DOHH2 (cell line): ENCODE measurements around the gene SLC13A4.

ENCODE experiments used
- H3F3A ChIP-seq: fragments of 200-600 bp; sonication (generic), shearing (Covaris generic); 2 replicates; pipeline ENCODE4 v1.6.0; 2016; ENCODE audit warnings: antibody characterized with exemption, mild to moderate bottlenecking; ENCODE audit not compliant: control insufficient read depth, insufficient read depth
- H3K27ac ChIP-seq: fragments of 200-600 bp; sonication (generic); 2 replicates; pipeline ENCODE4 v1.5.1; 2014; ENCODE audit warnings: low read depth, mild to moderate bottlenecking, low read length, moderate library complexity
- H3K27me3 ChIP-seq: fragments of 200-600 bp; sonication (generic); 2 replicates; pipeline ENCODE4 v1.6.1; 2014; ENCODE audit warnings: mild to moderate bottlenecking, low read length, mixed read lengths; ENCODE audit not compliant: control insufficient read depth
- H3K36me3 ChIP-seq: fragments of 200-600 bp; sonication (generic); 2 replicates; pipeline ENCODE4 v1.6.1; 2014; ENCODE audit warnings: mild to moderate bottlenecking, low read length, moderate library complexity, mixed read lengths; ENCODE audit not compliant: control insufficient read depth
- H3K4me1 ChIP-seq: fragments of 200-600 bp; sonication (generic); 2 replicates; pipeline ENCODE4 v1.6.1; 2014; ENCODE audit warnings: mild to moderate bottlenecking, low read length, mixed read lengths; ENCODE audit not compliant: control insufficient read depth
- H3K4me2 ChIP-seq: fragments of 200-600 bp; sonication (generic); 2 replicates; pipeline ENCODE4 v1.6.0; 2014; ENCODE audit warnings: mild to moderate bottlenecking, low read length, moderate library complexity
- H3K4me3 ChIP-seq: fragments of 200-600 bp; sonication (generic); 2 replicates; pipeline ENCODE4 v1.5.1; 2014; ENCODE audit warnings: mild to moderate bottlenecking, low read length, mixed read lengths
- H3K79me2 ChIP-seq: fragments of 200-600 bp; sonication (generic); 2 replicates; pipeline ENCODE4 v1.6.1; 2014; ENCODE audit warnings: mild to moderate bottlenecking, low read length, mixed read lengths; ENCODE audit not compliant: control insufficient read depth
- H3K9me2 ChIP-seq: fragments of 200-600 bp; sonication (generic); replicated peaks from 2 replicates; pipeline ENCODE4 v1.6.1; 2014; ENCODE audit warnings: mild to moderate bottlenecking, low read length, mixed read lengths; ENCODE audit not compliant: control insufficient read depth
- H3K9me3 ChIP-seq: fragments of 200-600 bp; sonication (generic); 2 replicates; pipeline ENCODE4 v1.6.1; 2014; ENCODE audit warnings: antibody characterized with exemption, low read length, mixed read lengths; ENCODE audit not compliant: control insufficient read depth, insufficient read depth
- H4K20me1 ChIP-seq: fragments of 200-600 bp; sonication (generic); 2 replicates; pipeline ENCODE4 v1.6.0; 2014; ENCODE audit warnings: low read depth, mild to moderate bottlenecking, antibody characterized with exemption, low read length, moderate library complexity; ENCODE audit not compliant: control insufficient read depth, insufficient read depth
- CTCF ChIP-seq: fragments of 200-600 bp; sonication (generic); IDR thresholded peaks from one replicate; pipeline ENCODE4 v1.5.1; 2014; ENCODE audit warnings: antibody characterized with exemption, mild to moderate bottlenecking, low read depth, low read length; ENCODE audit not compliant: poor library complexity, severe bottlenecking
- EZH2phosphoT487 ChIP-seq: fragments of 200-600 bp; sonication (generic); IDR thresholded peaks from 2 replicates; pipeline ENCODE4 v1.6.1; 2017; ENCODE audit warnings: borderline replicate concordance, mild to moderate bottlenecking, antibody characterized with exemption, low read length, moderate library complexity, mixed read lengths

The SLC13A4 gene

GRCh38 chr7:135716677-135717238 is 11.2 kb downstream of the SLC13A4 start:
- no peak for TF ChIP-seq CTCF
- TF ChIP-seq EZH2phosphoT487: no peak
- no peak overlapping the region for H3K4me2 ChIP-seq
- H3K4me3 ChIP-seq: no peak overlapping the region
- H3K27me3 ChIP-seq: 0 out of 2 replicates have a peak, but pooled peaks cover 5% of the 10 kb centered on the region
- no peak overlapping the region for H3K27ac ChIP-seq
- no peaks in the 10 kb centered on the region for H3F3A ChIP-seq
- H4K20me1 ChIP-seq: no peaks in the 10 kb centered on the region
- H3K9me3 ChIP-seq: no peaks in the 10 kb centered on the region
- no peaks in the 10 kb centered on the region for H3K79me2 ChIP-seq
- H3K36me3 ChIP-seq: no peaks in the 10 kb centered on the region
- H3K9me2 ChIP-seq: no peaks in the 10 kb centered on the region
- no peaks in the 10 kb centered on the region for H3K4me1 ChIP-seq

- no peaks in the 10 kb centered on the region for H3K4me1 ChIP-seq
- H3K36me3 ChIP-seq: no peaks in the 10 kb centered on the region
- 0 out of 2 replicates have a peak, but pooled peaks cover 5% of the 10 kb centered on the region for H3K27me3 ChIP-seq
- no peak overlapping the region for H3K4me3 ChIP-seq
- H3K4me2 ChIP-seq: no peak overlapping the region
- no peaks in the 10 kb centered on the region for H3K9me2 ChIP-seq
- no peak for TF ChIP-seq EZH2phosphoT487
- TF ChIP-seq CTCF: no peak
- no peaks in the 10 kb centered on the region for H3K79me2 ChIP-seq
- no peaks in the 10 kb centered on the region for H3F3A ChIP-seq
- H3K27ac ChIP-seq: no peak overlapping the region
- no peaks in the 10 kb centered on the region for H3K9me3 ChIP-seq
- H4K20me1 ChIP-seq: no peaks in the 10 kb centered on the region
Observed at GRCh38 chr7:135715673-135716072, 12.3 kb downstream of the SLC13A4 start.

GRCh38 chr7:135715055-135715522 is 12.9 kb downstream of the SLC13A4 start:
- no peak overlapping the region for H3K27ac ChIP-seq
- no peaks in the 10 kb centered on the region for H3K36me3 ChIP-seq
- no peaks in the 10 kb centered on the region for H3K4me1 ChIP-seq
- no peaks in the 10 kb centered on the region for H3K9me2 ChIP-seq
- TF ChIP-seq CTCF (no peak), EZH2phosphoT487 (no peak)
- H3K79me2 ChIP-seq: no peaks in the 10 kb centered on the region
- H3K4me3 ChIP-seq: no peak overlapping the region
- no peaks in the 10 kb centered on the region for H4K20me1 ChIP-seq
- H3K4me2 ChIP-seq: no peak overlapping the region
- no peaks in the 10 kb centered on the region for H3F3A ChIP-seq
- H3K9me3 ChIP-seq: no peaks in the 10 kb centered on the region
- H3K27me3 ChIP-seq: 0 out of 2 replicates have a peak, but pooled peaks cover 5% of the 10 kb centered on the region
